HEK293T (cell line): ENCODE results near the gene CD70.

Experiments
- ARNT ChIP-seq: fragments of 450-650 bp; IDR thresholded peaks from 2 replicates; pipeline ENCODE4 v1.6.1; 2017; ENCODE audit warnings: mild to moderate bottlenecking
- BHLHE40 ChIP-seq: fragments of 450-650 bp; IDR thresholded peaks from 2 replicates; pipeline ENCODE4 v1.6.1; 2016; ENCODE audit warnings: mild to moderate bottlenecking, moderate library complexity, borderline replicate concordance
- ELF4 ChIP-seq: fragments of 450-650 bp; IDR thresholded peaks from 2 replicates; pipeline ENCODE4 v1.6.1; 2017; ENCODE audit warnings: antibody characterized with exemption
- FOXA1 ChIP-seq: fragments of 450-650 bp; IDR thresholded peaks from 2 replicates; pipeline ENCODE4 v1.6.1; 2016; ENCODE audit warnings: mild to moderate bottlenecking
- FOXK2 ChIP-seq: fragments of 450-650 bp; IDR thresholded peaks from 2 replicates; pipeline ENCODE4 v1.6.1; 2016; ENCODE audit warnings: mild to moderate bottlenecking
- FOXM1 ChIP-seq: fragments of 450-650 bp; IDR thresholded peaks from 2 replicates; pipeline ENCODE4 v1.6.1; 2017; ENCODE audit warnings: mild to moderate bottlenecking, borderline replicate concordance
- HDGF ChIP-seq: fragments of 450-650 bp; IDR thresholded peaks from 2 replicates; pipeline ENCODE4 v1.6.1; 2017; ENCODE audit warnings: antibody characterized with exemption, borderline replicate concordance
- L3MBTL2 ChIP-seq: fragments of 450-650 bp; conservative IDR thresholded peaks from 2 replicates; pipeline ENCODE4 v1.6.1; 2016; ENCODE audit warnings: mild to moderate bottlenecking
- NFRKB ChIP-seq: fragments of 450-650 bp; IDR thresholded peaks from 2 replicates; pipeline ENCODE4 v1.6.1; 2016; ENCODE audit warnings: mild to moderate bottlenecking, moderate library complexity
- SP1 ChIP-seq: fragments of 450-650 bp; IDR thresholded peaks from 2 replicates; pipeline ENCODE4 v1.6.1; 2017
- SUZ12 ChIP-seq: fragments of 450-650 bp; IDR thresholded peaks from 2 replicates; pipeline ENCODE4 v1.6.1; 2016; ENCODE audit warnings: mild to moderate bottlenecking
- TARDBP ChIP-seq: fragments of 450-650 bp; IDR thresholded peaks from 2 replicates; pipeline ENCODE4 v1.6.1; 2016
- ZNF384 ChIP-seq: fragments of 450-650 bp; IDR thresholded peaks from 2 replicates; pipeline ENCODE4 v1.6.1; 2016
- TF ChIP-seq, protein P1 (sequence below): fragments of 450-650 bp; IDR thresholded peaks from 2 replicates; pipeline ENCODE4 v1.6.1; 2016

DNA sequence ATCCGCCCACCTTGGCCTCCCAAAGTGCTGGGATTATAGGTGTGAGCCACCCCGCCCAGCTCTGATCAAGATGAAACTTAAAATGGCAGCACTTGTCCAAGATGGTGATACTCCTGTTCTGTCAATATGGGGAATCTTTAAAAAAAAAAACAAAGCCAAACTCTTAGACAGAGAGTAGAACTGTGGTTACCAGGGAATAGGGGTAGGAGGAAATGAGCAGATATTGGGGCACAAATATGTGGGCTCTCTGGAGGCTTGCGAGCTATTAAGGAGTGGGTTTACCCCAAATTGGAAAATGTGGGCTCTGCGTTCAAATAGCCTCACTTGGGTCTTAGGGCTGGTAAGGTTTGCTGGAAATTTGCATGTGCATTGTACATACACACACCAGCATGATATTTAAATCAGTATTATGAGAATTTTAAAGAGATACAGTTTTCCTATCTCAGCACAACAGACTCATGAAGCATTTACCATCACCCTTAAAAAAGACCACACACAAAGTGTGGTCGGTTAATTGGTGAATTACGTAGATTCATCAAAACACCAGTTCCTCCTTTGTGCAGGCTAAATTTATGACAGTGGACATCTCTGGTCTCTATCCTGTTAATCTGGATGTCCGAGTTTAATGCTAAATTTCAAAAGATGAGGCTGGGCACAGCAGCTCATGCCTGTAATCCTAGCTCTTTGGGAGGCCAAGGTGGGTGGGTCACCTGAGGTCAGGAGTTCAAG, 11.3 kb downstream of the CD70 start:
- TF ChIP-seq L3MBTL2 (no peak), ELF4 (no peak), NFRKB (no peak), SP1 (no peak), BHLHE40 (no peak), SUZ12 (no peak), FOXK2 (no peak), FOXM1 (no peak), ARNT (no peak), TARDBP (no peak), FOXA1 (no peak), ZNF384 (no peak), HDGF (no peak)
- TF ChIP-seq, protein P1, sequence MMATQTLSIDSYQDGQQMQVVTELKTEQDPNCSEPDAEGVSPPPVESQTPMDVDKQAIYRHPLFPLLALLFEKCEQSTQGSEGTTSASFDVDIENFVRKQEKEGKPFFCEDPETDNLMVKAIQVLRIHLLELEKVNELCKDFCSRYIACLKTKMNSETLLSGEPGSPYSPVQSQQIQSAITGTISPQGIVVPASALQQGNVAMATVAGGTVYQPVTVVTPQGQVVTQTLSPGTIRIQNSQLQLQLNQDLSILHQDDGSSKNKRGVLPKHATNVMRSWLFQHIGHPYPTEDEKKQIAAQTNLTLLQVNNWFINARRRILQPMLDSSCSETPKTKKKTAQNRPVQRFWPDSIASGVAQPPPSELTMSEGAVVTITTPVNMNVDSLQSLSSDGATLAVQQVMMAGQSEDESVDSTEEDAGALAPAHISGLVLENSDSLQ = no peak
